ENCODE measurements around the gene PKD2L2.
"Not testable (repeated sequence)": the region's sequence is repeated elsewhere in the genome, so short reads cannot be mapped to it uniquely, and the experiment has no call there.

The PKD2L2 gene

GRCh38 chr5:137954131-137954879 is 65.0 kb downstream of the PKD2L2 start:
- H3K4me3 ChIP-seq (ENCODE audit: low read depth, low read length) = no peak overlapping the region

- H3K4me3 ChIP-seq (ENCODE audit: low read depth, low read length) = no peak overlapping the region
Observed at GRCh38 chr5:137957948-137958347, 68.7 kb downstream of the PKD2L2 start.

- H3K4me3 ChIP-seq (ENCODE audit: low read depth, low read length) = no peak overlapping the region
Observed at GRCh38 chr5:137959488-137959887, 70.2 kb downstream of the PKD2L2 start.

- H3K4me3 ChIP-seq (ENCODE audit: low read depth, low read length) = no peak overlapping the region
Observed at GRCh38 chr5:137960141-137960540, 70.9 kb downstream of the PKD2L2 start.

GRCh38 chr5:137960819-137961218 is 71.6 kb downstream of the PKD2L2 start:
- no peak overlapping the region for H3K4me3 ChIP-seq (ENCODE audit: low read depth, low read length)

GRCh38 chr5:137970384-137970783 is 81.1 kb downstream of the PKD2L2 start:
- not testable (repeated sequence) for H3K4me3 ChIP-seq (ENCODE audit: low read depth, low read length)

- no peak overlapping the region for H3K4me3 ChIP-seq (ENCODE audit: low read depth, low read length)
Observed at GRCh38 chr5:137975208-137975607, 86.0 kb downstream of the PKD2L2 start.

- no peak overlapping the region for H3K4me3 ChIP-seq (ENCODE audit: low read depth, low read length)
Observed at GRCh38 chr5:137989419-137989818, 100.2 kb downstream of the PKD2L2 start.
